B cell (primary cell): ENCODE measurements around the gene HPD.
"Not testable (repeated sequence)": the region's sequence is repeated elsewhere in the genome, so short reads cannot be mapped to it uniquely, and the experiment has no call there.

Experiments
- EZH2 ChIP-seq: IDR thresholded peaks from 2 replicates; pipeline ENCODE4 v1.6.1; 2012; ENCODE audit warnings: borderline replicate concordance, low read depth, mild to moderate bottlenecking, moderate library complexity, low read length; ENCODE audit not compliant: insufficient read depth, poor library complexity, severe bottlenecking
- TF ChIP-seq, protein P1 (sequence below): fragments of 200-600 bp; IDR thresholded peaks from one replicate; pipeline ENCODE4 v1.8.0; 2022; ENCODE audit warnings: antibody characterized with exemption, mild to moderate bottlenecking

DNA sequence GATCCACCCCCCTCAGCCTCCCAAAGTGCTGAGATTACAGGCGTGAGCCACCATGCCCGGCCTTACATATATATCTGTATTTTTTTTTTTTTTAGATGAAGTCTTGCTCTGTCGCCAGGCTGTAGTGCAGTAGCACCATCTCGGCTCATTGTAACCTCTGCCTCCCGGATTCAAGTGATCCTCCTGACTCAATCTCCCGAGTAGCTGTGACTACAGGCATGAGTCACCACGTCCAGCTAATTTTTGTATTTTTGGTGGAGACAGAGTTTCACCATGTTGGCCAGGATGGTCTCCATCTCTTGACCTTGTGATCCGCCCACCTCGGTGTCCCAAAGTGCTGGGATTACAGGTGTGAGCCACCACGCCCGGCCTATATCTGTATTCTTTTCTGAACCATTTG is 26.5 kb upstream of the HPD start:
- TF ChIP-seq EZH2: not testable (repeated sequence)
- TF ChIP-seq, protein P1, sequence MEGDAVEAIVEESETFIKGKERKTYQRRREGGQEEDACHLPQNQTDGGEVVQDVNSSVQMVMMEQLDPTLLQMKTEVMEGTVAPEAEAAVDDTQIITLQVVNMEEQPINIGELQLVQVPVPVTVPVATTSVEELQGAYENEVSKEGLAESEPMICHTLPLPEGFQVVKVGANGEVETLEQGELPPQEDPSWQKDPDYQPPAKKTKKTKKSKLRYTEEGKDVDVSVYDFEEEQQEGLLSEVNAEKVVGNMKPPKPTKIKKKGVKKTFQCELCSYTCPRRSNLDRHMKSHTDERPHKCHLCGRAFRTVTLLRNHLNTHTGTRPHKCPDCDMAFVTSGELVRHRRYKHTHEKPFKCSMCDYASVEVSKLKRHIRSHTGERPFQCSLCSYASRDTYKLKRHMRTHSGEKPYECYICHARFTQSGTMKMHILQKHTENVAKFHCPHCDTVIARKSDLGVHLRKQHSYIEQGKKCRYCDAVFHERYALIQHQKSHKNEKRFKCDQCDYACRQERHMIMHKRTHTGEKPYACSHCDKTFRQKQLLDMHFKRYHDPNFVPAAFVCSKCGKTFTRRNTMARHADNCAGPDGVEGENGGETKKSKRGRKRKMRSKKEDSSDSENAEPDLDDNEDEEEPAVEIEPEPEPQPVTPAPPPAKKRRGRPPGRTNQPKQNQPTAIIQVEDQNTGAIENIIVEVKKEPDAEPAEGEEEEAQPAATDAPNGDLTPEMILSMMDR: not testable (repeated sequence)
